Measurements from ENCODE around the gene DNHD1. TPM values are rescaled to one million over a fixed set of nuclear protein-coding genes. Genes with fewer than 3 reads are reported as not detected.

Gene DNHD1
- total and polyA plus RNA-seq, 2 of the 8 experiments (the other 6 are each of a cell fraction or from before 2014, with no cell fraction given): 5.0 to 6.8 TPM

GRCh38 chr11:6504166-6504565 is 7.1 kb downstream of the DNHD1 start (continued):
- TF ChIP-seq ATF3 (IDR thresholded peaks at IDR 0.05; ENCODE audit: insufficient read depth, low read depth, low read length): no peak
- TF ChIP-seq NANOG (IDR thresholded peaks at IDR 0.05; ENCODE audit: insufficient read depth, low read depth, low read length, poor library complexity, severe bottlenecking): no peak
- TF ChIP-seq TEAD4 (IDR thresholded peaks at IDR 0.05; ENCODE audit: low read depth, low read length): no peak
- no peak for TF ChIP-seq NRF1 (IDR thresholded peaks at IDR 0.05; ENCODE audit: low read depth, low read length)
- TF ChIP-seq E2F6 (IDR thresholded peaks at IDR 0.05): no peak
- TF ChIP-seq CBX5 (IDR thresholded peaks at IDR 0.05; ENCODE audit: low read depth, low read length): no peak
- TF ChIP-seq RXRA (IDR thresholded peaks at IDR 0.05; ENCODE audit: insufficient read depth, low read depth, low read length): no peak

All from H1 (cell line).